ENCODE measurements around the gene INTS6.
A peak's percentile ranks its signal among the peaks of the same experiment; 100 is the strongest.

Gene INTS6

DNA sequence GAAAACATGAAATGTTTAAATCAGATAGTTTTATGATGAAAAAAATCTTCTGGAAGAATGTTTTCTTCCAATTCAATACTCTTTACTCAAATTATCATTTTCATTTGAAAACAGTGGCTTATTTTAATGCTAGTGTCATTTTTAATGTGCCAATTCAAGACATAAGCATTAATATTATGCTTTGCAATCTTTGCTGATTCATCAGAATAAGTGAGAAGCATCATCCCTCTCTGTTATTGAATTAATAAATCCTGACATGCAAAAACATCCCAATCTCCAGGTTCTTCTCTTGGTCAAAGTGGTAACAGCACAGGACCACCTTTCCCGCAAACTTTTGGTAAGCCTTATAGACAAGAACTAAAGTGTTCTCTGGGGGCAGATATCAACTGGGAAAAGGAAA, 3.8 kb downstream of the INTS6 start:
- H3K4me3 ChIP-seq (ENCODE audit: low read depth, low read length): no peak overlapping the region
- no peak for DNase-seq (ENCODE audit: low read depth)
- no peak for TF ChIP-seq CTCF (conservative IDR thresholded peaks at IDR 0.05; ENCODE audit: low read depth, low read length)

DNA sequence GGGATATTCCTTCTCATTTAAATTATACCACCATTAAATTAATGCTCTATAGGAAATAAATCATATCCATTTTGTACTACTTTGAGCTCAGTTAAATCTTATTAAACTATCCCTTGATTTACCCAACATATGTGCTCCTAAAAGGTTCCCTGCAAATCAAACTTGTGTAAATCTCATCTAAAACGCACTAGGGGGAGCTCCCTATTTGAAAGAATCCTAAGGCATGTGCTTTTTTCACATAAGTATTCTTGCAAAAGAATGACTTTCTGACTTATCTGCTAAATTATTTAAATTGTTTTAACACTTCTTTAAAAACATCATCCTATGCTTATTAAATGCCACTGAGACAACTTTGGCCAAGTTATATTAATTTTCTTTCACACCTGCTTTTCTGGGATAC, 7.9 kb downstream of the INTS6 start:
- no peak overlapping the region for H3K4me3 ChIP-seq (ENCODE audit: low read depth, low read length)
- peak; percentile 46 for TF ChIP-seq CTCF (conservative IDR thresholded peaks at IDR 0.05; ENCODE audit: low read depth, low read length)
- peak; percentile 81 for DNase-seq (ENCODE audit: low read depth)

DNA sequence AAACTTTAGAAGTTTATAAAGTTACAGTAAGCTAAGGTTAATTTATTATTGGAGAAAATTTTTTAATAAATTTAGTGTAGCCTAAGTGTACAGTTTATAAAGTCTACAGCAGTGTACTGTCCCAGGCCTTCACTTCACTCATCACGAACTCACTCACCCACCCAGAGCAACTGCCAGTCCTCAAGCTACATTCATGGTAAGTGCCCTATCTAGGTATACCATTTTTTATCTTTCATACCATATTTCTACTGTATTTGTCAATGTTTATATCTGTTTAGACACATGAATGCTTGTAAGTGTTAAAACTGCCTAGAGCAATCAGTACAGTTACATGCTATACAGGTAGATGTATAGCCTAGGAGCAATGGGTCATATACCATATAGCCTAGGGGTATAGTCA, 12.5 kb downstream of the INTS6 start:
- H3K4me3 ChIP-seq (ENCODE audit: low read depth, low read length): no peak overlapping the region
- DNase-seq (ENCODE audit: low read depth): no peak
- no peak for TF ChIP-seq CTCF (conservative IDR thresholded peaks at IDR 0.05; ENCODE audit: low read depth, low read length)

DNA sequence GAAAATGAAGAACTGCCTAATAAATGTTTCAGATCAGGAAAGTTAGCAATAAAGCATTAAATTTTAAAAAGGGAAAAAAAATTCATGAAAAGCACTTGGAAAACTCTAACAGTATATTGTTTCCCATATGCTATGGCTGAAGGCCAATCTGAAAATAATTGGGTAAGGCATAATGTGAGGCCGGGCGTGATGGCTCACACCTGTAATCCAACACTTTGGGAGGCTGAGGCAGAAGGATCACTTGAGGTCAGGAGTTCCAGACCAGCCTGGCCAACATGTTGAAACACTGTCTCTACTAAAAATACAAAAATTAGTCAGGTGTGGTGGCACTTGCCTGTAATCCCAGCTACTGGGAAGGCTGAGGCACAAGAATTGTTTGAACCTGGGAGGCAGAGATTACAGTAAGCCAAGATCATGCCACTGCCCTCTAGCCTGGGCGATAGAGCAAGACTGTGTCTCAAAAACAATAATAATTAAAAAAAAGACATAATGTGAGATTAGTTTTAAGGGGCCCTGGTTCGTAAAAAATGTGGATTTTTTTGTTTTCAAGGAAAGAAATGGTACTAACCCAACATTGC, 15.2 kb downstream of the INTS6 start:
- H3K4me3 ChIP-seq (ENCODE audit: low read depth, low read length): no peak overlapping the region
- no peak for TF ChIP-seq CTCF (conservative IDR thresholded peaks at IDR 0.05; ENCODE audit: low read depth, low read length)
- DNase-seq (ENCODE audit: low read depth): no peak

GRCh38 chr13:51435002-51435578, 17.7 kb downstream of the INTS6 start:
- peak; percentile 57 for TF ChIP-seq CTCF (conservative IDR thresholded peaks at IDR 0.05; ENCODE audit: low read depth, low read length)
- H3K4me3 ChIP-seq (ENCODE audit: low read depth, low read length): no peak overlapping the region
- DNase-seq (ENCODE audit: low read depth): peak; percentile 62

- DNase-seq (ENCODE audit: low read depth): no peak
- TF ChIP-seq CTCF (conservative IDR thresholded peaks at IDR 0.05; ENCODE audit: low read depth, low read length): no peak
- no peak overlapping the region for H3K4me3 ChIP-seq (ENCODE audit: low read depth, low read length)
Measured at GRCh38 chr13:51432576-51432975, 20.3 kb downstream of the INTS6 start.

DNA sequence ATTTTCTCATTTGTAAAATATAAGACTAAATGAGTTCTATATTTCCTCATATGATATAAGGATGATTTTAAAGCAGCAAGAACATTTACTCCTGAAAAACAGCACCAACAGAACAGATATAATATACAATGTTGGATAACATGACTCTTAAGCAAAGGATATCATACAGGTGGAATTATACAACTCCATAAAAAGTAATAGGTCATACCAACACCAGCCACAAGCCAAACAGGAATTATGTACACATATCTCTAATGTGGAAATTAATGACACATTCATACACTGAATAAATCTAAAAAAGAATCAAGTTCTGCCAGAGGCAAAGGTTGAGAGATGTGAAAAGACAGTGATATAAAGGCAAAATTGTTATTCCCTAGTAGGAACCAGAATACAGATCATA, 25.9 kb downstream of the INTS6 start:
- no peak for TF ChIP-seq CTCF (conservative IDR thresholded peaks at IDR 0.05; ENCODE audit: low read depth, low read length)
- no peak for DNase-seq (ENCODE audit: low read depth)
- no peak overlapping the region for H3K4me3 ChIP-seq (ENCODE audit: low read depth, low read length)
